ENCODE results near the gene THNSL1. TPM values are rescaled to one million over a fixed set of nuclear protein-coding genes. Genes with fewer than 3 reads are reported as not detected.

The THNSL1 gene
- polyA plus RNA-seq, 2 of the 4 experiments (the other 2 are of a cell fraction): 4.8 to 6.1 TPM

DNA sequence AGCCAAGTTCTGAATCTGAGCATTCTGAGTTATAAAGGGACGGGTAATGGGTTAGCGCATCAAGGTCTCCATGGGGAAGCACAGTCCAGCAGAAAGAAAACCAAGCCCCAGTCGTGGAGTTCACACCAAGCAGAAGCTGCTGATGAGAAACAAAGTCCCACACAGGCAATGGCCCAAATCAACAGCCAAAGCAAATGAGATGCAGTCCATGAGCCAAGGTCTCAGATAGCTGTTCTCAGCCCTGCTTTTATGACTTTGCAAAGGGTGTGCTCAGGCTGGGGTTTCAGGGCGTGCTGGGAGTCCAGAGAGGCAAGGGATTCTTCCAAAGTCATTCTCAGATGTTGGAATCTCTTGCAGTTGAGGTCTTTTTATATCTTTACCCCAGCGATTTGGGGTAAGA lies 32.0 kb downstream of the THNSL1 start:
- Histone ChIP-seq H3K9me3 (no peaks in the 10 kb centered on the region), H3K4me2 (no peak overlapping the region), H3K4me1 (no peaks in the 10 kb centered on the region), H3K4me3 (no peak overlapping the region), H3K27ac (no peak overlapping the region)
- WGBS (ENCODE audit: missing lambda C conversion rate): 77% methylated on average over 5 of the region's 5 CpGs
- CTCF ChIA-PET: no interaction called here
- ATAC-seq (no peak), DNase-seq (ENCODE audit: low read depth in 1 of 2, low spot score in 1 of 2) (no peak), FAIRE-seq (no peak)
- TF ChIP-seq MAZ (IDR thresholded peaks at IDR 0.05; ENCODE audit: borderline replicate concordance, low read depth, low read length): no peak
- TF ChIP-seq HDAC2 (IDR thresholded peaks at IDR 0.05): no peak
- no peak for TF ChIP-seq MAFK (IDR thresholded peaks at IDR 0.05; ENCODE audit: partially characterized antibody)
- TF ChIP-seq, protein P1, sequence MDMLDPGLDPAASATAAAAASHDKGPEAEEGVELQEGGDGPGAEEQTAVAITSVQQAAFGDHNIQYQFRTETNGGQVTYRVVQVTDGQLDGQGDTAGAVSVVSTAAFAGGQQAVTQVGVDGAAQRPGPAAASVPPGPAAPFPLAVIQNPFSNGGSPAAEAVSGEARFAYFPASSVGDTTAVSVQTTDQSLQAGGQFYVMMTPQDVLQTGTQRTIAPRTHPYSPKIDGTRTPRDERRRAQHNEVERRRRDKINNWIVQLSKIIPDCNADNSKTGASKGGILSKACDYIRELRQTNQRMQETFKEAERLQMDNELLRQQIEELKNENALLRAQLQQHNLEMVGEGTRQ (IDR thresholded peaks at IDR 0.05): no peak
- no peak for TF ChIP-seq SREBF2 (IDR thresholded peaks at IDR 0.05)
- no peak for TF ChIP-seq RARB (CRISPR knock-in tag; IDR thresholded peaks at IDR 0.05)
- TF ChIP-seq ZC3H11A (IDR thresholded peaks at IDR 0.05): no peak
- no peak for TF ChIP-seq TFCP2L1 (CRISPR knock-in tag; IDR thresholded peaks at IDR 0.05)
- TF ChIP-seq CEBPB (IDR thresholded peaks at IDR 0.05): no peak
- no peak for TF ChIP-seq RFX5 (IDR thresholded peaks at IDR 0.05)
- TF ChIP-seq JUNB (IDR thresholded peaks at IDR 0.05): no peak
- TF ChIP-seq REST (IDR thresholded peaks at IDR 0.05): no peak
- no peak for TF ChIP-seq FOSL2 (IDR thresholded peaks at IDR 0.05)
- TF ChIP-seq FOSL2 (CRISPR knock-in tag; IDR thresholded peaks at IDR 0.05): no peak
- TF ChIP-seq, protein P2, sequence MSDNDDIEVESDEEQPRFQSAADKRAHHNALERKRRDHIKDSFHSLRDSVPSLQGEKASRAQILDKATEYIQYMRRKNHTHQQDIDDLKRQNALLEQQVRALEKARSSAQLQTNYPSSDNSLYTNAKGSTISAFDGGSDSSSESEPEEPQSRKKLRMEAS (IDR thresholded peaks at IDR 0.05): no peak
- POLR2A ChIA-PET: no interaction called here

DNA sequence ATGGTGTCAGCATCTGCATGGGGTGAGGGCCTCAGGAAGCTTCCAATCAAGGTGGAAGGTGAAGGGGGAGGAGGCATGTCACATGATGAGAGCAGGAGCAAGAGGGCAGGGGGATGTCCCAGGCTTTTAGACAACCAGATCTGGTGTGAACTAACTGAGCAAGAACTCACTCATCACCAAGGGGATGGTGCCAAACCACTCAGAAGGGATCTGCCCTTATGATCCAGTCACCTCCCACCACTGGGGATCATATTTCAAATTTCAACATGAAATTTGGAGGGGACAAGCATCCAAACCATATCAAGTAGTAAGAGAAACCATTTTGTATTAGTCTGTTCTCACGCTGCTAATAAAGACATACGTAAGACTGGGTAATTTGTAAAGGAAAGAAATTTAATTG lies 33.6 kb downstream of the THNSL1 start:
- DNase-seq (ENCODE audit: low read depth in 1 of 2, low spot score in 1 of 2): no peak
- ChIA-PET POLR2A (no interaction called here), CTCF (interaction anchor here (4.0 kb wide), 1 partner anchor 31 kb away, joined by 19 read pairs; no protein-coding TSS in a partner anchor)
- H3K4me2 ChIP-seq: no peak overlapping the region
- no peak for ATAC-seq
- FAIRE-seq: no peak
- no peak overlapping the region for H3K27ac ChIP-seq
- TF ChIP-seq RFX5 (IDR thresholded peaks at IDR 0.05) (no peak), HMGXB4 (CRISPR knock-in tag; IDR thresholded peaks at IDR 0.05; ENCODE audit: borderline replicate concordance) (no peak), FOSL2 (IDR thresholded peaks at IDR 0.05) (no peak), FOSL2 (CRISPR knock-in tag; IDR thresholded peaks at IDR 0.05) (no peak), HOXA7 (CRISPR knock-in tag; IDR thresholded peaks at IDR 0.05) (no peak), EP300 (IDR thresholded peaks at IDR 0.05) (no peak), CEBPB (IDR thresholded peaks at IDR 0.05) (no peak)
- TF ChIP-seq, protein P3, sequence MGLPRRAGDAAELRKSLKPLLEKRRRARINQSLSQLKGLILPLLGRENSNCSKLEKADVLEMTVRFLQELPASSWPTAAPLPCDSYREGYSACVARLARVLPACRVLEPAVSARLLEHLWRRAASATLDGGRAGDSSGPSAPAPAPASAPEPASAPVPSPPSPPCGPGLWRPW (IDR thresholded peaks at IDR 0.05): no peak
- TF ChIP-seq, protein P4, sequence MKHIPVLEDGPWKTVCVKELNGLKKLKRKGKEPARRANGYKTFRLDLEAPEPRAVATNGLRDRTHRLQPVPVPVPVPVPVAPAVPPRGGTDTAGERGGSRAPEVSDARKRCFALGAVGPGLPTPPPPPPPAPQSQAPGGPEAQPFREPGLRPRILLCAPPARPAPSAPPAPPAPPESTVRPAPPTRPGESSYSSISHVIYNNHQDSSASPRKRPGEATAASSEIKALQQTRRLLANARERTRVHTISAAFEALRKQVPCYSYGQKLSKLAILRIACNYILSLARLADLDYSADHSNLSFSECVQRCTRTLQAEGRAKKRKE (CRISPR knock-in tag; IDR thresholded peaks at IDR 0.05; ENCODE audit: low read depth): no peak
- no peaks in the 10 kb centered on the region for H3K9me3 ChIP-seq
- WGBS (ENCODE audit: missing lambda C conversion rate): 91% methylated on average over 2 of the region's 2 CpGs
- no peak overlapping the region for H3K4me3 ChIP-seq
- H3K4me1 ChIP-seq: no peaks in the 10 kb centered on the region
